ENCODE data around the gene TNS3.

DNA sequence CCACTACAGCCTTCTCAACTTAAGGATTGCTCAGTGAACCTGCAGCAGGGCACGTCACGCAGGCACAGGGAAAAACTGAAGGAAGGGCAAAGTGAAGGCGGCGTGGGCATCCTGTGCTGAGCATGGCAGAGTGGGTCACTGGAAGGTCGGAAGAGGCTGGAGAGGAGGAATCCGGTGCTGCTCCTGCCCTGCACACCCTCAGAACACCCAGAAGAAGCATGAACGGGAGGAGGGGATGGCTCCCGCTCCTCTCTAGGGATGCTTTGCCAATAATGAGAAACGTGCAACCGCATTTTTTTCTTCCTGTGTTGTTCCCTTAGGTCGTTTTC is 175.1 kb downstream of the TNS3 start:
- TF ChIP-seq STAT3 (IDR thresholded peaks at IDR 0.05; ENCODE audit: low read depth, low read length) (no peak), NFXL1 (IDR thresholded peaks at IDR 0.05; ENCODE audit: borderline replicate concordance) (no peak), KAT2A (conservative IDR thresholded peaks at IDR 0.05; ENCODE audit: control insufficient read depth, low read depth, low read length) (no peak), ZZZ3 (IDR thresholded peaks at IDR 0.05; ENCODE audit: control insufficient read depth, insufficient read length, low read depth) (no peak), EZH2 (IDR thresholded peaks at IDR 0.05; ENCODE audit: borderline replicate concordance, control insufficient read depth, low read depth, low read length) (no peak), SP1 (IDR thresholded peaks at IDR 0.05; ENCODE audit: low read depth, low read length) (no peak), POLR2A (IDR thresholded peaks at IDR 0.05; ENCODE audit: low read depth, low read length) (no peak)

Data from GM12878 (cell line).